Stimulated activated CD8-positive, alpha-beta memory T cell treated with anti-CD3 and anti-CD28 coated beads, Interleukin-15, amount 100 ng/mL, for 4 hours (primary cell): ENCODE data around the gene CDC42.

Experiments
- DNase-seq, 2 donors: peaks; one replicate each; pipeline ENCODE4 v3.0.0-alpha.2; 2020; ENCODE audit warnings: low read depth in 2 of 2

CDC42 gene

GRCh38 chr1:22074803-22075202 is 22.3 kb downstream of the CDC42 start:
- no peak for DNase-seq

- DNase-seq, result no peak
Measured at GRCh38 chr1:22075718-22076117, 23.2 kb downstream of the CDC42 start.

- DNase-seq, result no peak
Measured at GRCh38 chr1:22076346-22076745, 23.8 kb downstream of the CDC42 start.

GRCh38 chr1:22077728-22078127 is 25.2 kb downstream of the CDC42 start:
- DNase-seq, result no peak

- DNase-seq, result no peak
Measured at GRCh38 chr1:22078133-22078532, 25.6 kb downstream of the CDC42 start.

- DNase-seq, result no peak
Measured at GRCh38 chr1:22080191-22080590, 27.7 kb downstream of the CDC42 start.

GRCh38 chr1:22088331-22088730 is 35.8 kb downstream of the CDC42 start:
- no peak for DNase-seq

- DNase-seq, result no peak
Measured at GRCh38 chr1:22089134-22089571, 36.6 kb downstream of the CDC42 start.

- DNase-seq, result no peak
Measured at GRCh38 chr1:22089787-22090186, 37.3 kb downstream of the CDC42 start.

- no peak for DNase-seq
Measured at GRCh38 chr1:22090867-22091266, 38.4 kb downstream of the CDC42 start.

GRCh38 chr1:22092026-22092768 is 39.7 kb downstream of the CDC42 start:
- DNase-seq, result peak; percentile 15 to 36

GRCh38 chr1:22093513-22093912 is 41.0 kb downstream of the CDC42 start:
- no peak for DNase-seq

- no peak for DNase-seq
Measured at GRCh38 chr1:22096036-22096435, 43.5 kb downstream of the CDC42 start.

- DNase-seq, result no peak
Measured at GRCh38 chr1:22096463-22096862, 44.0 kb downstream of the CDC42 start.

- no peak for DNase-seq
Measured at GRCh38 chr1:22098752-22099151, 46.2 kb downstream of the CDC42 start.

GRCh38 chr1:22100168-22100567 is 47.7 kb downstream of the CDC42 start:
- no peak for DNase-seq

- DNase-seq, result no peak
Measured at GRCh38 chr1:22101199-22101598, 48.7 kb downstream of the CDC42 start.

- DNase-seq, result no peak
Measured at GRCh38 chr1:22101995-22102394, 49.5 kb downstream of the CDC42 start.

GRCh38 chr1:22102746-22103145 is 50.2 kb downstream of the CDC42 start:
- DNase-seq, result no peak

GRCh38 chr1:22104094-22104493 is 51.6 kb downstream of the CDC42 start:
- DNase-seq, result no peak

- DNase-seq, result no peak
Measured at GRCh38 chr1:22104865-22105437, 52.4 kb downstream of the CDC42 start.

- no peak for DNase-seq
Measured at GRCh38 chr1:22105611-22106207, 53.2 kb downstream of the CDC42 start.

- no peak for DNase-seq
Measured at GRCh38 chr1:22107126-22107525, 54.6 kb downstream of the CDC42 start.
